K562 (cell line): ENCODE measurements around the gene ARHGEF33. TPM values are rescaled to one million over a fixed set of nuclear protein-coding genes. Genes with fewer than 3 reads are reported as not detected.

Experiments used
- ATAC-seq: fragments of 200-7000 bp; cut with Tn5 transposase; 3 replicates; pipeline ENCODE4 v1.9.1; 2020; ENCODE audit warnings: moderate library complexity
- BruUV-seq: library from RNA; stranded (reverse); fragments of 400-500 nt; replicated peaks from 2 replicates; lab custom pipeline; 2021; lab: Mats Ljungman, UMichigan
- CTCF ChIA-PET: fragments of 300-600 bp; formaldehyde crosslinking; extraction: SDS; loops from one replicate; lab custom pipeline; 2021; ENCODE audit warnings: low intra/inter-chr PET ratio; lab: Yijun Ruan, JAX
- POLR2A ChIA-PET: fragments of 300-600, 350-650 bp; sonication (Branson Sonifier 250); formaldehyde crosslinking; extraction: SDS; loops from one replicate; lab custom pipeline; 2021; ENCODE audit warnings: antibody characterized with exemption, inconsistent platforms; lab: Yijun Ruan, JAX
- DNase-seq, 4 experiments: peaks; one replicate each; pipeline versions ENCODE4 v3.0.0 to v3.0.0-alpha.2; 2011 to 2018; ENCODE audit warnings: low spot score in 3 of 4, mixed read lengths in 3 of 4; ENCODE audit errors: extremely low read depth in 1 of 4
- FAIRE-seq: peaks from 2 replicates; lab custom pipeline; 2011; peaks lifted over from hg19 to GRCh38; lab: Jason Lieb, UNC
- H2AFZ ChIP-seq: 2 replicates; pipeline ENCODE4 v1.6.0; 2011; ENCODE audit warnings: low read depth, low read length, control low read depth, inconsistent platforms
- H3K27ac ChIP-seq: fragments of 200-600 bp; 3 replicates; pipeline ENCODE4 v1.8.0; 2011; ENCODE audit warnings: low read depth, mild to moderate bottlenecking, control low read depth, inconsistent platforms, low read length, moderate library complexity, mixed read lengths; ENCODE audit errors: extremely low read depth
- H3K27me3 ChIP-seq, 2 experiments: fragments of 300-600 bp in 1 of 2; 2 replicates in 1 of 2; 3 replicates in 1 of 2; pipeline versions ENCODE4 v1.6.0 to v1.8.0; 2011; ENCODE audit warnings: inconsistent platforms in 2 of 2, low read length in 2 of 2, mild to moderate bottlenecking in 1 of 2, mixed read lengths in 1 of 2, moderate library complexity in 1 of 2; ENCODE audit not compliant: control insufficient read depth in 2 of 2, insufficient read depth in 2 of 2
- H3K36me3 ChIP-seq: fragments of 300-600 bp; 3 replicates; pipeline ENCODE4 v1.8.0; 2011; ENCODE audit warnings: mild to moderate bottlenecking, low read length, inconsistent platforms; ENCODE audit not compliant: control insufficient read depth, insufficient read depth
- H3K4me1 ChIP-seq, 2 experiments: fragments of 200-600 bp in 1 of 2; replicated peaks in 1 of 2; 2 replicates in 1 of 2; 3 replicates in 1 of 2; pipeline versions ENCODE4 v1.5.1 to v1.8.0; 2011; ENCODE audit warnings: inconsistent platforms in 2 of 2, low read length in 2 of 2, mild to moderate bottlenecking in 1 of 2, mixed read lengths in 1 of 2, moderate library complexity in 1 of 2; ENCODE audit not compliant: control insufficient read depth in 2 of 2, insufficient read depth in 2 of 2
- H3K4me2 ChIP-seq: 2 replicates; pipeline ENCODE4 v1.6.1; 2011; ENCODE audit warnings: low read length, control low read depth, inconsistent platforms, mixed read lengths; ENCODE audit not compliant: insufficient read depth
- H3K4me3 ChIP-seq: fragments of 200-600 bp; sonication (generic), shearing (Covaris generic); 2 replicates; pipeline ENCODE4 v1.5.1; 2016; ENCODE audit warnings: control low read depth, inconsistent platforms
- H3K79me2 ChIP-seq: fragments of 200-600 bp; 3 replicates; pipeline ENCODE4 v1.8.0; 2011; ENCODE audit warnings: low read length, inconsistent platforms; ENCODE audit not compliant: control insufficient read depth, insufficient read depth
- H3K9ac ChIP-seq, 2 experiments: 2 replicates each; pipeline versions ENCODE4 v1.6.0 to v1.6.1; 2011; ENCODE audit warnings: low read depth in 2 of 2, low read length in 2 of 2, control low read depth in 1 of 2, inconsistent platforms in 1 of 2, mild to moderate bottlenecking in 1 of 2, mixed read lengths in 1 of 2; ENCODE audit not compliant: insufficient read depth in 1 of 2
- H3K9me1 ChIP-seq: one replicate; pipeline ENCODE4 v1.6.0; 2011; ENCODE audit warnings: inconsistent platforms, mild to moderate bottlenecking, low read length, moderate library complexity; ENCODE audit not compliant: control insufficient read depth, insufficient read depth
- H3K9me3 ChIP-seq: replicated peaks from 2 replicates; pipeline ENCODE4 v1.5.1; 2011; ENCODE audit warnings: low read depth, low read length, inconsistent platforms; ENCODE audit not compliant: control insufficient read depth, insufficient read depth
- H4K20me1 ChIP-seq: replicated peaks from 2 replicates; pipeline ENCODE4 v1.6.1; 2011; ENCODE audit warnings: low read length, inconsistent platforms, mixed read lengths; ENCODE audit not compliant: control insufficient read depth, insufficient read depth
- CBFA2T3 ChIP-seq: fragments of 450-650 bp; IDR thresholded peaks from 2 replicates; pipeline ENCODE4 v1.6.1; 2017
- ESRRB ChIP-seq: fragments of 250-450 bp; sonication (Bioruptor Pico); IDR thresholded peaks from 2 replicates; pipeline ENCODE4 v1.5.0; 2020; ENCODE audit warnings: mild to moderate bottlenecking, moderate library complexity, borderline replicate concordance
- FOXM1 ChIP-seq, 2 experiments: fragments of 450-650 bp in 1 of 2; sonication (generic) in 1 of 2; formaldehyde crosslinking in 1 of 2; IDR thresholded peaks; 2 replicates each; pipeline versions ENCODE4 v1.6.1 to v1.9.0; 2017 to 2022; ENCODE audit warnings: low read depth in 2 of 2, mild to moderate bottlenecking in 2 of 2, missing genetic modification reagents in 1 of 2, moderate library complexity in 1 of 2
- GTF2E2 ChIP-seq: fragments of 200-800 bp; sonication (Bioruptor generic); IDR thresholded peaks from 2 replicates; pipeline ENCODE4 v1.6.1; 2016; ENCODE audit warnings: missing genetic modification characterization, missing compliant biosample characterization
- RFX7 ChIP-seq: fragments of 250-450 bp; sonication (Bioruptor Pico); IDR thresholded peaks from 2 replicates; pipeline ENCODE4 v1.5.1; 2021; ENCODE audit warnings: mild to moderate bottlenecking
- SLC30A9 ChIP-seq: fragments of 250-450 bp; sonication (Bioruptor Pico); IDR thresholded peaks from 2 replicates; pipeline ENCODE4 v1.8.0; 2022; ENCODE audit warnings: mild to moderate bottlenecking, moderate library complexity
- SMAD2 ChIP-seq: fragments of 150-350 bp; IDR thresholded peaks from 2 replicates; pipeline ENCODE4 v1.6.1; 2014; ENCODE audit warnings: low read depth, mild to moderate bottlenecking, low read length
- SMARCE1 ChIP-seq: fragments of 450-650 bp; IDR thresholded peaks from 2 replicates; pipeline ENCODE4 v1.7.1; 2016; ENCODE audit warnings: mild to moderate bottlenecking
- WGBS: fragments of 100-300 bp; shearing (Covaris generic); methylation state at CpG from one replicate; pipeline ENCODE4 v1.1.6; 2016; ENCODE audit warnings: low coverage, mixed read lengths; ENCODE audit not compliant: insufficient coverage; ENCODE audit errors: missing lambda C conversion rate; 5-methylcytosine and 5-hydroxymethylcytosine counted together
- in situ Hi-C: fragments of 300-500 bp; cut with MboI; formaldehyde crosslinking; loops from 4 replicates; pipeline ENCODE4 v1.15.0; 2018; ENCODE audit warnings: inconsistent platforms, mixed read lengths
- intact Hi-C: fragments of 100-400 bp; cut with micrococcal nuclease; formaldehyde crosslinking; loops from 2 replicates; pipeline ENCODE4 v1.14.2; 2022
- polyA plus RNA-seq, 8 experiments: library from polyadenylated mRNA; depleted of rRNA in 4 of 8; stranded (reverse) in 5 of 8; unstranded in 3 of 8; fragments of >200 nt; fragmentation: Nextera tagmentation in 2 of 8; fragmentation: Illumina TruSeq in 1 of 8; extraction: Ambion mirVana in 2 of 8; extraction: Trizol in 1 of 8; gene quantifications; 2 replicates each; pipeline versions ENCODE4 v1.2.1 to v1.2.3, GENCODE V29; 2011 to 2014; ENCODE audit warnings: inconsistent platforms in 1 of 8, missing spikeins in 1 of 8
- total RNA-seq, 7 experiments: library from RNA; depleted of rRNA in 6 of 7; stranded (reverse); fragments of >200 nt in 6 of 7; fragmentation: Illumina TruSeq in 2 of 7; extraction: Trizol in 2 of 7; gene quantifications; 2 replicates each; pipeline versions ENCODE4 v1.2.1 to v1.2.3, GENCODE V29; 2011 to 2021; ENCODE audit warnings: low replicate concordance in 1 of 7
- TF ChIP-seq, protein P1 (sequence below): fragments of 450-650 bp; formaldehyde crosslinking; IDR thresholded peaks from 2 replicates; pipeline ENCODE4 v1.4.0; 2020; ENCODE audit warnings: mild to moderate bottlenecking, moderate library complexity
- TF ChIP-seq, protein P2 (sequence below): conservative IDR thresholded peaks from 2 replicates; pipeline ENCODE4 v1.6.1; 2011; ENCODE audit warnings: low read depth, mild to moderate bottlenecking, low read length; ENCODE audit not compliant: control insufficient read depth

ARHGEF33 gene
- total and polyA plus RNA-seq, 9 of the 15 experiments (the other 6 are each of a cell fraction or from before 2014, with no cell fraction given): 0.01 to 0.08 (median 0.03) TPM; not detected in 5

DNA sequence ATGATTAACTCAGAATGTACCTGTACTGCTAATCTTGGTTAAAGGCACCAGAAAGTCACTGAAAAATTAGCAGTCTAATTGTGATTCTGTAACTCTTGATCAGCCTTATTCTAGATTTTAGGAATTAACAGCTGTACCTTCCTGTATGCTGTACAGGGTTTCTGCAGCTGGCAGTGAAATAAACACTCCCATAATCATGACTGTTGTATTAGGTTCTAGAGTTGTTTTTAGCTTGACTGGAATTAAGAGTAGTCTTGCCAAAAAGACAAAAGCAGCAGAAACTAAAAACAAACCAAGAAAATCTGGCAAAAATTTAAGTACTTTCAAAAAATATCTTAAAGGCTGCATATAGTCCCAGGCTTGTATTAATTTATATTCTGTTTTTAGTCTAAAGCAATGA lies 127.7 kb downstream of the ARHGEF33 start (continued):
- no peak for TF ChIP-seq SMARCE1
- no peak for TF ChIP-seq SLC30A9
- TF ChIP-seq, protein P1, sequence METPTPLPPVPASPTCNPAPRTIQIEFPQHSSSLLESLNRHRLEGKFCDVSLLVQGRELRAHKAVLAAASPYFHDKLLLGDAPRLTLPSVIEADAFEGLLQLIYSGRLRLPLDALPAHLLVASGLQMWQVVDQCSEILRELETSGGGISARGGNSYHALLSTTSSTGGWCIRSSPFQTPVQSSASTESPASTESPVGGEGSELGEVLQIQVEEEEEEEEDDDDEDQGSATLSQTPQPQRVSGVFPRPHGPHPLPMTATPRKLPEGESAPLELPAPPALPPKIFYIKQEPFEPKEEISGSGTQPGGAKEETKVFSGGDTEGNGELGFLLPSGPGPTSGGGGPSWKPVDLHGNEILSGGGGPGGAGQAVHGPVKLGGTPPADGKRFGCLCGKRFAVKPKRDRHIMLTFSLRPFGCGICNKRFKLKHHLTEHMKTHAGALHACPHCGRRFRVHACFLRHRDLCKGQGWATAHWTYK (CRISPR knock-in tag): no peak
- TF ChIP-seq RFX7 (CRISPR knock-in tag): no peak
- no peak for TF ChIP-seq ESRRB (CRISPR knock-in tag)
- TF ChIP-seq GTF2E2: no peak
- no peak for TF ChIP-seq FOXM1 (IDR thresholded peaks at IDR 0.05; ENCODE audit: low read depth)
- TF ChIP-seq FOXM1 (CRISPR knock-in tag; IDR thresholded peaks at IDR 0.05; ENCODE audit: low read depth): no peak
- TF ChIP-seq SMAD2: no peak

DNA sequence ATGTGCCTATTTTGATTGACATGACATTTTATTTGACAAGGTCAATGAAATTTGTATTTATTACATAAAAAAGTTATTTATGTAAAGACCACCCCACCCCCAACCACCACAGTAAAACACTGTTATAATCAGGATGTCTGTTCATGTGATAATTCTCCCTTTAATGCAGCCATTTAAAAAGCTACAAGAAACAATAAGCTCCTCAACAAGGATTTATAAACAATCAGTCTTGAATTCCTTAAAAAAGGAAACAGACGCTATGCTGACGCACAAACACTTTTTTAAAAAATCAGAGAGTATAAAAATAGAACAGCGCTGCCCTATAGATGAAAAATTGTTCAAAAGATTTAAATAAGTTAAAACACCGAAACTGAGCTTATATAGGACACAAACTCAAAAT lies 129.0 kb downstream of the ARHGEF33 start:
- BruUV-seq: no TSS peak
- ATAC-seq (no peak), DNase-seq (no peak), FAIRE-seq (no peak)
- Histone ChIP-seq H3K9ac (no peak overlapping the region), H3K27ac (no peak overlapping the region), H3K27me3 (no peaks in the 10 kb centered on the region), H3K4me1 (no peaks in the 10 kb centered on the region), H3K36me3 (peaks cover 22% of the 10 kb centered on the region), H4K20me1 (no peaks in the 10 kb centered on the region), H2AFZ (no peak overlapping the region), H3K4me3 (no peak overlapping the region), H3K9me3 (no peaks in the 10 kb centered on the region), H3K79me2 (no peaks in the 10 kb centered on the region), H3K9me1 (no peaks in the 10 kb centered on the region), H3K4me2 (no peak overlapping the region)
- intact Hi-C loops: no loop called here
- TF ChIP-seq, protein P2, sequence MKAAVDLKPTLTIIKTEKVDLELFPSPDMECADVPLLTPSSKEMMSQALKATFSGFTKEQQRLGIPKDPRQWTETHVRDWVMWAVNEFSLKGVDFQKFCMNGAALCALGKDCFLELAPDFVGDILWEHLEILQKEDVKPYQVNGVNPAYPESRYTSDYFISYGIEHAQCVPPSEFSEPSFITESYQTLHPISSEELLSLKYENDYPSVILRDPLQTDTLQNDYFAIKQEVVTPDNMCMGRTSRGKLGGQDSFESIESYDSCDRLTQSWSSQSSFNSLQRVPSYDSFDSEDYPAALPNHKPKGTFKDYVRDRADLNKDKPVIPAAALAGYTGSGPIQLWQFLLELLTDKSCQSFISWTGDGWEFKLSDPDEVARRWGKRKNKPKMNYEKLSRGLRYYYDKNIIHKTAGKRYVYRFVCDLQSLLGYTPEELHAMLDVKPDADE: no peak
- TF ChIP-seq CBFA2T3: no peak
- 97% methylated on average over 4 of the region's 4 CpGs for WGBS
- ChIA-PET POLR2A (interaction anchor here (1.3 kb wide), 1 partner anchor 9 kb away, joined by 4 read pairs; no protein-coding TSS in a partner anchor), CTCF (no interaction called here)
- in situ Hi-C loops: no loop called here
